Measurements from ENCODE around the gene FOXK2.

The FOXK2 gene

GRCh38 chr17:82642022-82642421, 122.5 kb downstream of the FOXK2 start:
- DNase-seq (ENCODE audit: low read depth) = no peak

- DNase-seq (ENCODE audit: low read depth) = no peak
These were observed 124.6 kb downstream of the FOXK2 start for GRCh38 chr17:82644148-82644547.

GRCh38 chr17:82645516-82645915, 126.0 kb downstream of the FOXK2 start:
- DNase-seq (ENCODE audit: low read depth) = no peak

GRCh38 chr17:82647593-82648164, 128.1 kb downstream of the FOXK2 start:
- DNase-seq (ENCODE audit: low read depth) = peak; percentile 36

GRCh38 chr17:82648165-82648668, 128.7 kb downstream of the FOXK2 start, which contains the start of gene WDR45B:
Gene WDR45B (minus strand): TSS chr17:82648444. CDS start chr17:82648340, 104 bp downstream.
- peak; percentile 79 for DNase-seq (ENCODE audit: low read depth)

GRCh38 chr17:82648742-82649331, 129.3 kb downstream of the FOXK2 start:
- no peak for DNase-seq (ENCODE audit: low read depth)

GRCh38 chr17:82649501-82650261, 130.1 kb downstream of the FOXK2 start:
- DNase-seq (ENCODE audit: low read depth) = no peak

GRCh38 chr17:82650723-82651122, 131.2 kb downstream of the FOXK2 start:
- DNase-seq (ENCODE audit: low read depth) = no peak

GRCh38 chr17:82653651-82654528, 134.4 kb downstream of the FOXK2 start:
- DNase-seq (ENCODE audit: low read depth) = no peak

All from T follicular helper cell (primary cell).